Left cardiac atrium (tissue), 4 donors: ENCODE results near the gene AMFR. TPM values are rescaled to one million over a fixed set of nuclear protein-coding genes. Genes with fewer than 3 reads are reported as not detected.
A peak's percentile ranks its signal among the peaks of the same experiment; 100 is the strongest.

ENCODE experiments used
- ATAC-seq, 2 donors: fragments of 200-7000 bp; cut with Tn5 transposase; one replicate each; pipeline ENCODE4 v1.9.1; 2020; ENCODE audit warnings: mild to moderate bottlenecking in 2 of 2, moderate library complexity in 2 of 2
- DNase-seq: peaks from one replicate; pipeline ENCODE4 v3.0.0-alpha.2; 2020
- intact Hi-C, 2 donors: fragments of 100-400 bp; cut with DNase I; formaldehyde crosslinking; loops; one replicate each; pipeline versions ENCODE4 v1.14.1 to v1.15.1; 2022 to 2023
- total RNA-seq, 2 donors: library from RNA; stranded (reverse); fragmentation: NEBNext Ultra II Directional; extraction: Animal tissue kit (Norgen Biotek cat#: 25700); gene quantifications; one replicate each; pipeline ENCODE4 v1.2.1, GENCODE V29; 2021
- donor health status: DM: no; HTN: yes; CAD: no.
- donor health status: DM: no; HTN: yes; CAD: no; lungs with severe emphysema.
- donor health status: DM: yes; HTN: yes; CAD: no.
- donor health status: Dilated cardiomyopathy.

Gene AMFR
- total RNA-seq, 2 donors from 2014 or later = 78.6 to 94.4 TPM

GRCh38 chr16:56426585-56426984 lies 1.2 kb upstream of the AMFR start:
- DNase-seq (no peak), ATAC-seq (no peak)
- intact Hi-C loops = no loop called here

GRCh38 chr16:56424791-56425438 lies 430 bp downstream of the AMFR start:
- ATAC-seq (peak; percentile 42 to 60), DNase-seq (peak; percentile 56)
- intact Hi-C loops = no loop called here

GRCh38 chr16:56424404-56424764 lies 961 bp downstream of the AMFR start:
- peak; percentile 7 to 10 for ATAC-seq
- intact Hi-C loops = no loop called here
- DNase-seq = no peak

- ATAC-seq (no peak), DNase-seq (no peak)
- intact Hi-C loops = no loop called here
Measured at GRCh38 chr16:56423584-56424403, 1.6 kb downstream of the AMFR start.

- ATAC-seq = no peak
- DNase-seq = no peak
- intact Hi-C loops = no loop called here
Measured at GRCh38 chr16:56422896-56423441, 2.4 kb downstream of the AMFR start.

GRCh38 chr16:56421976-56422669 lies 3.2 kb downstream of the AMFR start:
- ATAC-seq = no peak
- no peak for DNase-seq
- intact Hi-C loops = no loop called here

- intact Hi-C loops = no loop called here
- no peak for DNase-seq
- no peak for ATAC-seq
Measured at GRCh38 chr16:56421313-56421712, 4.0 kb downstream of the AMFR start.

GRCh38 chr16:56420613-56421012 lies 4.7 kb downstream of the AMFR start:
- ATAC-seq (no peak), DNase-seq (no peak)
- intact Hi-C loops = no loop called here

GRCh38 chr16:56419740-56420548 lies 5.4 kb downstream of the AMFR start:
- DNase-seq (no peak), ATAC-seq (no peak)
- intact Hi-C loops = no loop called here

GRCh38 chr16:56417138-56417537 lies 8.2 kb downstream of the AMFR start:
- intact Hi-C loops = no loop called here
- ATAC-seq (no peak), DNase-seq (no peak)

- intact Hi-C loops = no loop called here
- DNase-seq = no peak
- no peak for ATAC-seq
Measured at GRCh38 chr16:56415875-56416274, 9.5 kb downstream of the AMFR start.

- ATAC-seq = peak in 1 of 2 donors; percentile 38
- intact Hi-C loops = no loop called here
- no peak for DNase-seq
Measured at GRCh38 chr16:56414366-56414765, 11.0 kb downstream of the AMFR start.

- no peak for DNase-seq
- no peak for ATAC-seq
- intact Hi-C loops = no loop called here
Measured at GRCh38 chr16:56413381-56413780, 12.0 kb downstream of the AMFR start.

- intact Hi-C loops = no loop called here
Measured at GRCh38 chr16:56411624-56412023, 13.7 kb downstream of the AMFR start.

GRCh38 chr16:56411123-56411522 lies 14.2 kb downstream of the AMFR start:
- ATAC-seq = peak in 1 of 2 donors; percentile 22
- intact Hi-C loops = no loop called here

More at GRCh38 chr16:56411624-56412023, 13.7 kb downstream of the AMFR start:
- ATAC-seq (no peak), DNase-seq (no peak)

GRCh38 chr16:56409195-56409594 lies 16.1 kb downstream of the AMFR start:
- no peak for DNase-seq
- intact Hi-C loops = no loop called here
- peak; percentile 19 to 29 for ATAC-seq

More at GRCh38 chr16:56411123-56411522, 14.2 kb downstream of the AMFR start:
- DNase-seq = no peak

- ATAC-seq (no peak), DNase-seq (no peak)
- intact Hi-C loops = no loop called here
Measured at GRCh38 chr16:56408379-56409098, 16.8 kb downstream of the AMFR start.

GRCh38 chr16:56405977-56406672 lies 19.2 kb downstream of the AMFR start:
- ATAC-seq (no peak), DNase-seq (no peak)
- intact Hi-C loops = no loop called here
